ENCODE results near the gene C19orf12. TPM values are rescaled to one million over a fixed set of nuclear protein-coding genes. Genes with fewer than 3 reads are reported as not detected.

C19orf12 gene
- total and polyA plus RNA-seq, 2 donors (not counting 3 experiments of a cell fraction or from before 2014, with no cell fraction given), result 20.4 to 22.9 TPM

- no peak for DNase-seq (ENCODE audit: low read depth, low spot score)
- H3K4me3 ChIP-seq (replicated peaks in 1 of 3; ENCODE audit: insufficient read depth in 1 of 3, low read depth in 1 of 3, low read length in 3 of 3), result no peak overlapping the region
- dilution Hi-C loops (cut with MboI; ENCODE audit: extremely low pct_ligation_motif_present, low sequenced_read_pairs) (no loop called here), intact Hi-C loops (cut with micrococcal nuclease) (loop anchor here (1.0 kb wide), 3 partner anchors 31 to 889 kb away; no protein-coding TSS in a partner anchor)
- peaks cover 2% of the 10 kb centered on the region for H3K4me1 ChIP-seq (ENCODE audit: control insufficient read depth, extremely low read depth, insufficient read depth, low read length)
- CTCF ChIA-PET, result interaction anchor here (1.1 to 4.8 kb wide), 13 partner anchors 10 to 113 kb away, joined by 4 to 116 read pairs (median 12); no protein-coding TSS in a partner anchor
- no peak for TF ChIP-seq FOS (IDR thresholded peaks at IDR 0.05; ENCODE audit: borderline replicate concordance, insufficient read depth, low read length)
- TF ChIP-seq JUN (IDR thresholded peaks at IDR 0.05; ENCODE audit: borderline replicate concordance, insufficient read depth, insufficient read length, low read depth), result no peak
- TF ChIP-seq CTCF (IDR thresholded peaks at IDR 0.05; ENCODE audit: extremely low read depth in 1 of 2, insufficient read depth in 1 of 2, low read depth in 1 of 2, low read length in 2 of 2), result no peak
- TF ChIP-seq GATA2 (IDR thresholded peaks at IDR 0.05; ENCODE audit: insufficient read depth, insufficient read length, low read depth, low read length), result no peak
- TF ChIP-seq EZH2 (IDR thresholded peaks at IDR 0.05; ENCODE audit: borderline replicate concordance, low read depth, low read length, severe bottlenecking), result no peak
- no peaks in the 10 kb centered on the region for H3K27me3 ChIP-seq (ENCODE audit: control insufficient read depth in 2 of 2, insufficient read depth in 2 of 2, low read length in 2 of 2)
- no peak overlapping the region for H2AFZ ChIP-seq (ENCODE audit: low read depth, low read length)
- no peak overlapping the region for H3K27ac ChIP-seq (ENCODE audit: insufficient read depth, low read depth, low read length)
- no peak overlapping the region for H3K4me2 ChIP-seq (ENCODE audit: insufficient read depth, low read length)
- no peaks in the 10 kb centered on the region for H3K9me1 ChIP-seq (replicated peaks; ENCODE audit: control insufficient read depth, extremely low read depth, insufficient read depth, low read length)
- FAIRE-seq, result no peak
- no peaks in the 10 kb centered on the region for H3K9me3 ChIP-seq (replicated peaks; ENCODE audit: control insufficient read depth, insufficient read depth, low read length)
- no TSS peak for BruUV-seq (replicated peaks)
- no peaks in the 10 kb centered on the region for H3K79me2 ChIP-seq (ENCODE audit: control insufficient read depth, insufficient read depth, low read length)
- no peak overlapping the region for H3K9ac ChIP-seq (replicated peaks; ENCODE audit: extremely low read depth, insufficient read depth, low read length)
- no peaks in the 10 kb centered on the region for H3K36me3 ChIP-seq (ENCODE audit: control insufficient read depth in 2 of 2, extremely low read depth in 1 of 2, insufficient read depth in 2 of 2, low read length in 2 of 2)
- POLR2A ChIA-PET, result no interaction called here
- no peaks in the 10 kb centered on the region for H4K20me1 ChIP-seq (replicated peaks; ENCODE audit: control insufficient read depth, extremely low read depth, insufficient read depth, low read length)
Observed at GRCh38 chr19:29760752-29761502, 45.9 kb upstream of the C19orf12 start.
